Frontal cortex (tissue), 4 donors: ENCODE results near the gene TMEM80. TPM values are rescaled to one million over a fixed set of nuclear protein-coding genes. Genes with fewer than 3 reads are reported as not detected.
"Not testable (repeated sequence)": the region's sequence is repeated elsewhere in the genome, so short reads cannot be mapped to it uniquely, and the experiment has no call there.

Experiments
- DNase-seq, 2 donors: peaks; one replicate each; pipeline ENCODE4 v3.0.0; 2012; ENCODE audit warnings: low spot score in 2 of 2
- FAIRE-seq: peaks from 2 replicates; lab custom pipeline; 2012; peaks lifted over from hg19 to GRCh38; lab: Jason Lieb, UNC
- total RNA-seq: library from RNA; depleted of rRNA; stranded (reverse); fragments of >200 nt; gene quantifications from one replicate; pipeline ENCODE4 v1.2.3, GENCODE V29; 2014
- donor health status: control.
- donor health status: control.
- donor health status: control.

TMEM80 gene
- total RNA-seq, 1 donor from 2014 or later = 11.8 TPM

GRCh38 chr11:733072-733471 is 37.5 kb downstream of the TMEM80 start:
- FAIRE-seq (no peak), DNase-seq (no peak)

DNA sequence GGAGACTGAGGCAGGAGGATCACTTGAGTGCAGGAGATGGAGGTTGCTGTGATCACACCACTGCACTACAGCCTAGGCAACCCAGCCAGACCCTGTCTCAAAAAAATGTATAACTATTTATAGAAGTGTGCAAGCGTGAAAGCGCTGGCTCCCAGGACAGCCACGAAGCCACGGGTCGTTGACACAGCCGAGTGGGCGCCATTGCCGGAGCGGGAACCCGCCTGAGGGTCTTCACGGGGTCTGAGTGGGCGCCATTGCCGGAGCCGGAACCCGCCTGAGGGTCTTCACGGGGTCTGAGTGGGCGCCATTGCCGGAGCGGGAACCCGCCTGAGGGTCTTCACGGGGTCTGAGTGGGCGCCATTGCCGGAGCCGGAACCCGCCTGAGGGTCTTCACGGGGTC is 38.9 kb downstream of the TMEM80 start:
- not testable (repeated sequence) for DNase-seq, FAIRE-seq

- FAIRE-seq (no peak), DNase-seq (no peak)
Observed at GRCh38 chr11:737366-737765, 41.8 kb downstream of the TMEM80 start.

DNA sequence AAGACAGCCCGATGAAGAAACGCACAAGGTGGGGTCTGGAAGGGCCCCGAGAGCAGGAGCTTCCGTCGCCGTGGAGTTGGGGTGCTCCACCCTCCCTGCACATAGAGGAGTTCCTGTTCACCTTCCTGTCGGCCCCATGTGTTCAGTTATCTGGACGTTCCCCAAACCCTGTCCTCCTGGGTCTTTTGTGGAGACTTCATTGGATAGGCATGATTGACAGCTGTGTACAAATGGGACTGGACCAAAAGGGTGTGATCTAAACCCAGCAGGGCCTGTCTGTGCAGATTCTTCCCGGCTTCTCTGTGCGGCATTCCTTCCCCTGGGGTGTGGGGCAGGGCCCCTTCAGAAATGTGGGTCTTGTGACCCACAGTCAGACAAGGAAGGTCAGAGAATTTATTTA is 42.3 kb downstream of the TMEM80 start:
- not testable (repeated sequence) for DNase-seq, FAIRE-seq

DNA sequence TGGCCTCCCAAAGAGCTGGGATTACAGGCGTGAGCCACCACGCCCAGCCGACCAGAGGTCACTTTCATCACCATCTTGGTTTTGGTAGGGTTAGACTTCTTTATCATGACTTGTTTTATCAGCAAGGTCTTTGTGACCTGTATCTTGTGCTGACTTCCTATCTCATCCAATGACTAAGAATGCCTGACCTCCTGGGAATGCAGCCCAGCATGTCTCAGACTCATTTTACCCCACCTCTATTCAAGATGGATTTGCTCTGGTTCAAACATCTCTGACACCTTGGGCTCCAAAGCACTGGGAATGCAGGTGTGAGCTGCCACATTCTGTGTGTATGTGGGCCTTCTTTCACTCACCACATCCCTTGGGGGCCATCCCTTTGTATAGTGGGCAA is 46.5 kb downstream of the TMEM80 start:
- DNase-seq (no peak), FAIRE-seq (no peak)

DNA sequence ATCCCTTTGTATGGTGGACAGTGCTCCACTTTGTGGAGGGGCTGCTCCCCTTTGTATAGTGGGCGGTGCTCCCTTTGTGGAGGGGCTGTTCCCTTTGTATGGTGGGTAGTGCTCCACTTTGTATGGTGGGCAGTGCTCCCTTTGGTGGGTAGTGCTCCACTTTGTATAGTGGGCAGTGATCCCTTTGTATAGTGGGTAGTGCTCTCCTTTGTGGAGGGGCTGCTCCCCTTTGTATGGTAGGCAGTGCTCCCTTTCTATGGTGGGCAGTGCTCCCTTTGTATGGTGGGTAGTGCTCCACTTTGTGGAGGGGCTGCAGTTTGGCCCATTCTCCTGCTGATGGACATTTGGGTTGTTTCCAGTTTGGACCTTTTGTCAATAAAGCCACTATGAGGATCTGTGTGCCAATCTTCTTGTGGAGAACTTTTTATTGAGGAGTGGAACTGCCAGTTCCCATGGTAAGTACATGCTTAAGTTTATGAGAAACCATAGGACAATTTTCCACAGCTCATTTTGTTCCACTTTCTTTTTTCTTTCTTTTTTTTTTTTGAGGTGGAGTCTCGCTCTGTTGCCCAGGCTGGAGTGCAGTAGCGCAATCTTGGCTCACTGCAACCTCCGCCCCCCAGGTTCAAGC is 47.1 kb downstream of the TMEM80 start:
- no peak for DNase-seq
- no peak for FAIRE-seq

DNA sequence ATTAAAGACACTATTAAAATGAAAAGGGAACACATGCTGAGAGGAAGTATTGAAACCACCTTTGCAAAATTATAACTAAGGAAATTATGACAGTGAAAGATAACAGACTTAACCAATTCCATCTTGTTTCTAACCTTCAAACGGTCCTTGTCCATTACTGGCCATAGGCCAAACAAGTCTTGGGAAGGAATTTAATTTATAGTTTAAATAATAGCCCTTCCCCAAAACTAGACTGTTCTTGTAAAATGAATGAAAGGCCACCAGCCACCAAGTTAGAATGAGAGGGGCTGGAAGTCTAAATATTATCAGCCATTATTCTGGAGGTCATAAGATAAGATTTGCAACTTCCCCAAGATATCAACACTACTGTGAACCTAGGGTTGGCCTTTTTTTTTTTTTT is 49.8 kb downstream of the TMEM80 start:
- FAIRE-seq = no peak
- no peak for DNase-seq

DNA sequence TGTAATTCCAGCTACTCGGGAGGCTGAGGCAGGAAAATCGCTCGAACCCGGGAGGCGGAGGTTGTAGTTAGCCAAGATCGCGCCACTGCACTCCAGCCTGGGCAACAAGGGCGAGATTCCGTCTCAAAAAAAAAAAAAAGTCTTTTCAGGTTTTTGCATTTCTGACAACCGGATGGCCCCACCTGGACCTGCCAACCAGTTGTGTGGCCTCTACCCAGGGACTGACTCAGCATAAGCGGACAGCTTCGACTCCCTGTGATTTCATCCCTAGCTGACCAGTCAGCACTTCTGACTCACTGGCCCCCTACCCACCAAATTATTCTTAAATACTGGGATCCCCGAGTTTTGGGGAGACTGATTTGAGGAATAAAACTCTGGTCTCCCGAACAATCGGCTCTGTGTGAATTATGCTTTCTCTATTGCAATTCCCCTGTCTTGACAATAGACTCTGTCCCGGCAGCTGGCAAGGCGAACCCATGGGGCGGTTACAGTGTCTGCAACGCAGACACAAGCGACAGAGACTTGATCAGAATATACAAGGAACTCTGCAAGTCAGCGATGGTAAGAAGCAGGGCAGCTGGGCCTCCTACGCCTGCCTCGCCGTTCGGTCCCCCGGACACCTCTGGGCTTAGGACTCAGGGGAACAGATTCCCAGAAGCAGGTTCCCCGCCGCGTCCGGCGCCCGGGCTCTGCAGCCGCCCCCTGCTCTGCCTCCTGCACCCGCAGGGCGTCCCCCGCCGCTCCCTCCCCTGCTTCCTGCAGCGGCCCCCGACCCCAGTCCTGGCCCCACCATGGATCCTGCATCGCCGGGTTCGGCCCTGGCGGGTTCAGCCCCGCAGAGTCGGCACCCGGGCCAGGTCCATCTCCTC is 50.9 kb downstream of the TMEM80 start:
- FAIRE-seq (no peak), DNase-seq (peak; percentile 36 to 56)

DNA sequence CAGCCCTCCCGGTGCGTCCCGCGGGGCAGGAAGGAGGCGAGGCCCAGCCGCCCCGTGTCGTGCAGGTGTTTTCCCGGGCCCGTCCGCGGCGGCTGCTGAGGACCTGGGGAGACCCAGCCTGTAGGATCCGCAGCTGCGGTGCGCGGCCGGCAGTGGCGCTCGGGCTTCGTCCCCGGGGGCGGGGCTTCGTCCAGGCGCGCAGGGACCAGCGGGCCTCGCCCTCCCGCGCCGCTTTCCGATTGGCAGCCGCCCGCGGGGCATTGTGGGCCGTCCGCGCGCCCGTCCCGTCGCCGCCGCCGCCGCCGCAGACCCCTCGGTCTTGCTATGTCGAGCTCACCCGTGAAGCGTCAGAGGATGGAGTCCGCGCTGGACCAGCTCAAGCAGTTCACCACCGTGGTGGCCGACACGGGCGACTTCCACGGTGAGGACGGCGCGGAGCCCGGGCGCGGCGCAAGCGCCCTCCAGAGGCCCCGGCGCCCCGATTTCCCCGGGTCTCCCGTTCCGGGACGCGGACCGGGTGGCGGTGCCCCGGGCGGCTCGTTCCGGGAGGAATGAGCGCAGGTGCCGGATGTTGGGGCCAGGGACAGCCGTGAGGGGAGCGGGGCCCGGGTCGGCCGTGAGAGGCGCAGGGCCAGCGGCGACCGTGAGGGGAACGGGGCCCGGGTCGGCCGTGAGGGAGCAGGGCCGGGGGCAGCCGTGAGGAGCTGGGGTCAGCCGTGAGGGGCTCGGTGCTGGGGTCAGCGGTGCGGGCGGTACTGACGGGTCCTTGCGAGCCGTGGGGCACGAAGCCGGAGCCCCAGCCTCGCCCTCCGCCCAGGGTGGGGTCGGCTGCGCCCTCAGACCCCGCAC is 51.8 kb downstream of the TMEM80 start, which contains the start of gene TALDO1:
TALDO1 (plus strand) TSS at position 307 of the 849 bp plus-strand sequence; CDS start at position 325, 18 bp downstream.
- DNase-seq = peak; percentile 96
- FAIRE-seq = no peak

DNA sequence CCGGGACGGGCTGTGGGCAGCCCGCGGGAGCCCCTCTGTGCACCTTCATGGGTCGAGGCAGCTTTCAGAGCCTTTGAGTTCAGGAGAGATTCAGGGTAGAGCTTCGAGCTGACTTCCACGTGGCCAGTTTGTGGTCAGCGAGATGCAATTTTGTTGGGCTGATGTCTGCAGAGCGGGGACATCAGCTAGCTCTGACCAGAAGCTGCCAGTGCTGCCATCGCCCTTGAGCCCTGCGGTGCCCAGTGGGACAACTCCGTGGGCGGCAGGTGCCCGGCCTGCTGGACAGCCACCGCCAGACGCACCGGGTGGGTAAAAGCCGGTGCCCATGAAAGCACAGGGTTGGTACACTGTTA is 52.4 kb downstream of the TMEM80 start:
- DNase-seq (no peak), FAIRE-seq (no peak)

DNA sequence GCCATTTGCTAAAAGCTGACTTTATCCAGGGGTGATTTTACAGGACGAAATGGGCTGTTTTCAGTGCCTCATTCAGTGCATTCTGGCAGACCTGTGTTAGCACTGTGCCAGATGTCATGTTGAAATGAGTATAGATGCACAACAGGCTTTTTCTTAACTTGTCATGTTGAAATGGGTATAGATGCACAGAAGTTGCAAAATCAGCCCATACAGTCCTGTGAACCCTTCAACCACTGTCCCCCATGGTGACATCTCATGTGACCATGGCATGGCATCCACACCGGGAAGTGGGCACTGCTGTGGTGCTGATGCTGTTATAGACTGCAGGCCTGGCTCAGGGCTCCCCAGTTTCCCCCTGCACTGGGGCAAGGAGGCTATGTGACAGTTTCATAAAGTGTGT is 54.1 kb downstream of the TMEM80 start:
- FAIRE-seq = no peak

More for the DNA sequence above, 54.1 kb downstream of the TMEM80 start:
- no peak for DNase-seq

Other genes starting within 250 kb of the TMEM80 start
- 21.6 TPM for gene PTDSS2, start 245.5 kb upstream of the TMEM80 start, total RNA-seq
- gene RNH1, start 188.6 kb upstream of the TMEM80 start, total RNA-seq = 38.7 TPM
- 43.6 TPM for gene HRAS, start 160.2 kb upstream of the TMEM80 start, total RNA-seq
- gene LRRC56, start 158.3 kb upstream of the TMEM80 start, total RNA-seq = 1.2 TPM
- not detected for gene LMNTD2, start 135.1 kb upstream of the TMEM80 start, total RNA-seq
- 2.0 TPM for gene RASSF7, start 134.8 kb upstream of the TMEM80 start, total RNA-seq
- 30.6 TPM for gene PHRF1, start 119.3 kb upstream of the TMEM80 start, total RNA-seq
- 0.82 TPM for gene IRF7, start 79.9 kb upstream of the TMEM80 start, total RNA-seq
- gene CDHR5, start 70.9 kb upstream of the TMEM80 start, total RNA-seq = not detected
- not detected for gene SCT, start 68.6 kb upstream of the TMEM80 start, total RNA-seq
- not detected for gene DRD4, start 58.5 kb upstream of the TMEM80 start, total RNA-seq
- gene DEAF1, start 594 bp upstream of the TMEM80 start, total RNA-seq = 60.3 TPM
- 0.41 TPM for gene EPS8L2, start 10.4 kb downstream of the TMEM80 start, total RNA-seq
- 77.9 TPM for gene TALDO1, start 51.6 kb downstream of the TMEM80 start, total RNA-seq
- 21.2 TPM for gene GATD1, start 81.7 kb downstream of the TMEM80 start, total RNA-seq
- gene CEND1, start 94.3 kb downstream of the TMEM80 start, total RNA-seq = 7.3 TPM
- gene SLC25A22, start 102.5 kb downstream of the TMEM80 start, total RNA-seq = 14.7 TPM
- 5.7 TPM for gene PIDD1, start 109.4 kb downstream of the TMEM80 start, total RNA-seq
- gene RPLP2, start 114.2 kb downstream of the TMEM80 start, total RNA-seq = 210 TPM
- gene PNPLA2, start 123.1 kb downstream of the TMEM80 start, total RNA-seq = 5.3 TPM
- 0.82 TPM for gene CRACR2B, start 132.1 kb downstream of the TMEM80 start, total RNA-seq
- 34.6 TPM for gene CD151, start 137.1 kb downstream of the TMEM80 start, total RNA-seq
- 17.5 TPM for gene POLR2L, start 146.7 kb downstream of the TMEM80 start, total RNA-seq
- 14.3 TPM for gene TSPAN4, start 147.0 kb downstream of the TMEM80 start, total RNA-seq
- gene CHID1, start 215.0 kb downstream of the TMEM80 start, total RNA-seq = 17.5 TPM
- 34.6 TPM for gene AP2A2, start 230.1 kb downstream of the TMEM80 start, total RNA-seq